Osteocyte (in vitro differentiated cells): ENCODE results near the gene FAM228B. TPM values are rescaled to one million over a fixed set of nuclear protein-coding genes. Genes with fewer than 3 reads are reported as not detected.

Experiments used
- DNase-seq: peaks from one replicate; pipeline ENCODE4 v3.0.0; 2021; ENCODE audit warnings: mixed read lengths; ENCODE audit not compliant: unreplicated experiment; ENCODE audit errors: extremely low spot score
- H3K27ac Mint-ChIP-seq: one replicate; pipeline ENCODE4 v1.8.0; 2021; ENCODE audit warnings: mild to moderate bottlenecking, mixed read lengths; ENCODE audit not compliant: unreplicated experiment
- H3K27me3 Mint-ChIP-seq: one replicate; pipeline ENCODE4 v1.8.0; 2021; ENCODE audit warnings: mixed read lengths; ENCODE audit not compliant: unreplicated experiment
- H3K36me3 Mint-ChIP-seq: one replicate; pipeline ENCODE4 v1.8.0; 2021; ENCODE audit warnings: mixed read lengths; ENCODE audit not compliant: unreplicated experiment
- H3K4me1 Mint-ChIP-seq: one replicate; pipeline ENCODE4 v1.8.0; 2021; ENCODE audit warnings: mixed read lengths; ENCODE audit not compliant: unreplicated experiment
- H3K4me3 Mint-ChIP-seq: one replicate; pipeline ENCODE4 v1.8.0; 2021; ENCODE audit warnings: mild to moderate bottlenecking, moderate library complexity, mixed read lengths; ENCODE audit not compliant: unreplicated experiment
- H3K9me3 Mint-ChIP-seq: one replicate; pipeline ENCODE4 v1.8.0; 2021; ENCODE audit warnings: mixed read lengths; ENCODE audit not compliant: unreplicated experiment
- long read RNA-seq: library from polyadenylated mRNA; unstranded; transcript quantifications from one replicate; pipeline ENCODE4 v2.0.0, GENCODE V29; 2021
- total RNA-seq: library from RNA; stranded (reverse); gene quantifications from 2 replicates; pipeline ENCODE4 v1.2.1, GENCODE V29; 2021
- TF ChIP-seq, protein P1 (sequence below): fragments of 200-600 bp; sonication (generic); IDR thresholded peaks from 2 replicates; pipeline ENCODE4 v1.5.0; 2021; ENCODE audit warnings: antibody characterized with exemption, mild to moderate bottlenecking, moderate library complexity

The FAM228B gene
- 19.5 and 22.5 TPM in 2 replicates for total RNA-seq
- long read RNA-seq, partial matches to known transcripts = 1 of 11 reads
- long read RNA-seq, other reads (novel, unspliced or antisense) = 7 of 11 reads

DNA sequence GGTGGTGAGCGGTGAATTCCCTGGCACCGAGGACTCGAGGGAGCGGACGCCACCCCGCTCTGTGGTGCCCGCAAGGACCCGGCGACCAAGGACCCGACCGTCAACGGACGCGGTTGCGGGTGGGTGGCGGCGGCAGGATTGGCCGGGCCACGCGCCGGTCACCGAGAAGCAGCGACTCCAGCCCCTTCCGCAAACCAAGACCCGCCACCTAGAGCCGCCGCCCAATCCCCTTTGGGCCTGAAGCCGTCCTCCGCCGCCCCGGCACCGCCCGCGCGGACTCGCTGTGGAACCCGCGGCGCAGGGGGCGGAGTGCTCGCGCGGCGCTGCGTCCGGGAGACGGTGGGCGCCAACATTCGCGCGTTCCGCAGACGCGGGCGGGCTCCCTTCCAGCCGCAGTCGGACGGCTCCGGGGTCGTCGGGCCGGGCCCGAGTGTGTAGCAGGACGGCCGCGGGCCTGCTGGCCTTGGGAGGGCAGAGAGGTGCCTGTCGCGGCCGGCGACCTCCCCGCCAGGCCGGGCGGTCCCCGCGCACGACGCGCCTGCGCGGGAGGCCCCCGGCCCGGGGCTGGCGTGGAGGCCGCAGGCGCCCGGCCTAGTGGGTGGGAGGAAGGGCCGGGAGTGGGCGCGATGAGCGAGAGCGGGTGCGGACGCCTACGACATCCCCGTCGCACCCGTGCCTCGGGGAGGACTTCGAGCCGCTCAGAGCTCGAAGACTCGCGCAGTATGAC lies at the start of gene FAM228B, which contains the start of gene PFN4:
FAM228B (plus strand) TSS at position 275 of the 727 bp plus-strand sequence. CDS start 893 bp downstream, outside the sequence.
PFN4 (minus strand) TSS at position 140 of the 727 bp plus-strand sequence. CDS start 799 bp downstream, outside the sequence.
- peak within 1 kb of the TSS; percentile 95 for H3K27ac Mint-ChIP-seq
- TF ChIP-seq, protein P1, sequence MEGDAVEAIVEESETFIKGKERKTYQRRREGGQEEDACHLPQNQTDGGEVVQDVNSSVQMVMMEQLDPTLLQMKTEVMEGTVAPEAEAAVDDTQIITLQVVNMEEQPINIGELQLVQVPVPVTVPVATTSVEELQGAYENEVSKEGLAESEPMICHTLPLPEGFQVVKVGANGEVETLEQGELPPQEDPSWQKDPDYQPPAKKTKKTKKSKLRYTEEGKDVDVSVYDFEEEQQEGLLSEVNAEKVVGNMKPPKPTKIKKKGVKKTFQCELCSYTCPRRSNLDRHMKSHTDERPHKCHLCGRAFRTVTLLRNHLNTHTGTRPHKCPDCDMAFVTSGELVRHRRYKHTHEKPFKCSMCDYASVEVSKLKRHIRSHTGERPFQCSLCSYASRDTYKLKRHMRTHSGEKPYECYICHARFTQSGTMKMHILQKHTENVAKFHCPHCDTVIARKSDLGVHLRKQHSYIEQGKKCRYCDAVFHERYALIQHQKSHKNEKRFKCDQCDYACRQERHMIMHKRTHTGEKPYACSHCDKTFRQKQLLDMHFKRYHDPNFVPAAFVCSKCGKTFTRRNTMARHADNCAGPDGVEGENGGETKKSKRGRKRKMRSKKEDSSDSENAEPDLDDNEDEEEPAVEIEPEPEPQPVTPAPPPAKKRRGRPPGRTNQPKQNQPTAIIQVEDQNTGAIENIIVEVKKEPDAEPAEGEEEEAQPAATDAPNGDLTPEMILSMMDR = no peak
- DNase-seq = peak; percentile 93
- H3K4me3 Mint-ChIP-seq = peak within 1 kb of the TSS; percentile 80
- H3K9me3 Mint-ChIP-seq = no peaks in the 10 kb centered on the region
- H3K4me1 Mint-ChIP-seq = peaks cover 21% of the 10 kb centered on the region
- H3K36me3 Mint-ChIP-seq = peaks cover 6% of the 10 kb centered on the region
- H3K27me3 Mint-ChIP-seq = no peaks in the 10 kb centered on the region

DNA sequence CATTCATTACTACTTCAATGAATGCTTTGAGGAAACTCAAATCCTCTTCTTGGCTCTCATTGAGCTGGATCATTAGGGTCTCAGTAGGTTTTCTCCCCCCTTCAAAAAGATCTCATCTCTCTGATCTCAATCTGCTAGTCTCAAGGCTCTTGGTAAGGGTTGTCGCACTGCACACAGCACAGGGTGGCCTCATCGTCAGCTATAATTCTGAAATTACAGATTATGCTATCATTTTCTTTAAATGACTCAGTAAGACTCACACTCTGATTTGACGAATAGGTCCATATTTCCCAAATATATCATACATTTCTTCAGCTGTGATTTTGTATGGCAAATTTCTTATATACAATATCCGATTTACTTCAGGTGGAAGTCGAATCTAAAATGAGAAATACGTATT lies 49.5 kb upstream of the FAM228B start:
- no peaks in the 10 kb centered on the region for H3K27me3 Mint-ChIP-seq
- no peak for DNase-seq
- peak overlapping the region; percentile 40 for H3K4me3 Mint-ChIP-seq
- TF ChIP-seq, protein P1 = no peak
- H3K27ac Mint-ChIP-seq = peak overlapping the region; percentile 23
- peaks cover 27% of the 10 kb centered on the region for H3K4me1 Mint-ChIP-seq
- no peaks in the 10 kb centered on the region for H3K9me3 Mint-ChIP-seq
- H3K36me3 Mint-ChIP-seq = peaks cover 10% of the 10 kb centered on the region

DNA sequence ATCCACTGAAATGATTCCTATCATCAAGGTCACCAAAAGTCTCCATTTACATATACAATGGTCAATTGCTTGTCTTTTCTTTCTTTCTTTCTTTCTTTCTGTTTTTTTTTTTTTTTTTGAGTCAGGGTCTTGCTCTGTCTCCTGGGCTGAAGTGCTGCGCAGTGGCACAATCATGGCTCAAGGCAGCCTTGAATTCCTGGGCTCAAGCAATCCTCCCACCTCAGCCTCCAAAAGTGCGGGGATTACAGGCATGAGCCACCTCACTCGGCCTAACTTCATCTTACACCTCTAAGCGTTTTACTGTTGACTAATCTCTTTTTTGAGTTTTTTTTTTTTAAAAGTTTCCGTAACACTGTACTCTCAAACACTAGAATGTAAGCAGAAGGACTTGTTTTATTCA lies 48.0 kb upstream of the FAM228B start:
- DNase-seq = no peak
- no peaks in the 10 kb centered on the region for H3K9me3 Mint-ChIP-seq
- TF ChIP-seq, protein P1 = no peak
- peaks cover 15% of the 10 kb centered on the region for H3K36me3 Mint-ChIP-seq
- H3K27ac Mint-ChIP-seq = peak overlapping the region; percentile 97
- peak overlapping the region; percentile 98 for H3K4me3 Mint-ChIP-seq
- no peaks in the 10 kb centered on the region for H3K27me3 Mint-ChIP-seq
- H3K4me1 Mint-ChIP-seq = peaks cover 27% of the 10 kb centered on the region

DNA sequence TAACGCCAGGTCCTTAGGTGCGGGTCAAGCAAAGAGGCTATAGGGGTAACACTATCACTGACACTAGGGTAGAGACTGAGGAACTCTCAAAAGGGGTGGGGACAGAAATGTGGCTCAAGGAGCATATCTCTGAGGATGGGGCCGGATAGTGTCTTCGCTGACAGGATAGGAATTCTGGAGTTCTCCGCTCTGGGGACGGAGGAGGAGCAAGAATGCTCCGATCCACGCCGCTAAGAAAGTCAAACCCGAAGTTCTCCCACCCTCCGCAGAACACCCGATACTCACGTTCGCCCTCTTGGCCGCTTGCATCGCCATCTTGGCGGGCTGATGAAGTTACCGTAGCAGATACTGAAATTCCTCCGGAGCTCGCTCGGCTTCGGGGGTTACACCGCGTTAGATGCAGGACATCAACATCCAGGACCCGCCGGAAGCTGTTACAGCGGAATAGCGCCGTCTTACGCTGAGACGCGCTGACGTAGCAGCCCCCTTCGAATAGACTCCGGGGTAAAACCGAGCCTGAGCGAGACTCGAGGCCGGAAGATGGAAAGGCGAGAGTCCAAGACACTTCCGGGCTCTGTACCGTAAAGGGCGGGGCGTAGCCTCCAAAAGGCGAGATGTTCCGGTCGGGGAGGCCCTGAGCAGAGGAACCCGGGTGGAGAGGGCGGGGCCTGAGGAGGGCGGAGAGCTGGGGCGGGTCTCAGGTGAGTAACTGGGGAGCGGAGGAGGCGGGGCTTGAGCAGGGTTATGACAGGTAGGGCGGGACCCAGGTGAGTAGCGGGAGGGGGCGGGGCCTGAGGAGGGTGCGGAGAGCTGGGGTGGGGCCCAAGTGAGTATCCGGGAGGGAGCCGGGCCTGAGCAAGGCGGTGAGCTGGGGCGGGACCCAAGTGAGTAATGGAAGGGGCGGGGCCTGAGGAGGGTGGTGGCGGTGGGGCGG lies 47.1 kb upstream of the FAM228B start, which contains the start of gene SF3B6:
SF3B6 (minus strand) TSS at position 412 of the 934 bp plus-strand sequence; CDS start at position 315, 97 bp downstream.
- Mint-ChIP-seq H3K4me3 (peak within 1 kb of the TSS; percentile 98), H3K4me1 (peaks cover 27% of the 10 kb centered on the region), H3K27me3 (no peaks in the 10 kb centered on the region), H3K36me3 (peaks cover 16% of the 10 kb centered on the region), H3K9me3 (no peaks in the 10 kb centered on the region), H3K27ac (peak within 1 kb of the TSS; percentile 97)
- DNase-seq = peak; percentile 98
- TF ChIP-seq, protein P1 = no peak
